ENCODE measurements around the gene ATPAF1. TPM values are rescaled to one million over a fixed set of nuclear protein-coding genes. Genes with fewer than 3 reads are reported as not detected.

ATPAF1 gene, protein sequence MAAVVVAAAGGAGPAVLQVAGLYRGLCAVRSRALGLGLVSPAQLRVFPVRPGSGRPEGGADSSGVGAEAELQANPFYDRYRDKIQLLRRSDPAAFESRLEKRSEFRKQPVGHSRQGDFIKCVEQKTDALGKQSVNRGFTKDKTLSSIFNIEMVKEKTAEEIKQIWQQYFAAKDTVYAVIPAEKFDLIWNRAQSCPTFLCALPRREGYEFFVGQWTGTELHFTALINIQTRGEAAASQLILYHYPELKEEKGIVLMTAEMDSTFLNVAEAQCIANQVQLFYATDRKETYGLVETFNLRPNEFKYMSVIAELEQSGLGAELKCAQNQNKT
- 31.2 to 34.8 TPM (median 33.9 TPM) in 5 replicates for total RNA-seq (2022; extraction: Qiagen RNA extraction)

DNA sequence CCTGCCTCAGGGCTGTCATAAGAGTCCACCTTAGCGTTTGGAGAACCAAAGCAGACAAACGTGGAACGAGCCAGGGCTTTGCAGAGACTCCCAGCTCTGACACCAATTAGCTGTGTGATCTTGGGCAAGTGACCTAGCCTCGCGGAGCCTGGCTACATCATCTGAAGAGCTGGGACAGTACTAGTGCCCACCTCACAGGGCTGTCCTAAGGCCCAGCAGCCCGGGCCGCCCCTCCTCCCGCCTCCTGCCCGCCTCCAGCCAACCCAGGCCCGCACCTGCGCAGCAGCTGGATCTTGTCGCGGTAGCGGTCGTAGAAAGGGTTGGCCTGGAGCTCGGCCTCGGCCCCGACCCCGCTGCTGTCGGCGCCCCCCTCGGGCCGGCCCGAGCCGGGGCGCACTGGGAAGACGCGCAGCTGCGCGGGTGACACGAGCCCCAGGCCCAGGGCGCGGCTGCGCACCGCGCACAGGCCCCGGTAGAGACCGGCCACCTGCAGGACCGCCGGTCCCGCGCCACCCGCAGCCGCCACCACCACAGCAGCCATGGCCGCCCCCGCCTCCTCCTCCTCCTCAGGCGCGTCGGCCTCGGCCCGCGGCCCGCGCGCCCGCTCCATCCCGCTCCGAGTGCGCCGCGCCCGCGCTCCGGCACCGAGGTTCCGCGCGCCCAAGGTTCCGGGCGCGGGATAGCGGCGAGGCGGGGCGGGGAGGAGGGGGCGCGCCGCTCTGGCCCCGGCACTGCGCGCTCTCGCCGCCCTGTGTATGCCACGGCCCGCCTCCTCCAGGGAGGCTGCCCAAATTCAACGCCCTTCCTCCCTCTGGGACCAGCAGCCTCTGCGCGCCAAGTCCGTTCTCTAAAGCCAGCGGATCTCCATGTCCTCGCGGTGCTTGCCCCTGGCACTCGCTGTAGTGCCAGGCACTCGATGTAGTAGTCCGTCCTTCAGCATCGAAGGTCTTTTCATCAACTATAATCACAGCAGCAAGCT, at the start of gene ATPAF1:
Gene ATPAF1 (minus strand): TSS at position 583 of the 979 bp plus-strand sequence. CDS start 42 bp downstream, at position 541.

GRCh38 chr1:46671554-46671953, 3.4 kb upstream of the ATPAF1 start, which contains the start of gene TEX38:
TEX38 (plus strand) TSS chr1:46671854; CDS start chr1:46671935, 81 bp downstream.

GRCh38 chr1:46616277-46617107, 51.7 kb downstream of the ATPAF1 start, which contains the start of gene MOB3C:
MOB3C (minus strand) TSS chr1:46616811; CDS start chr1:46613321, 3,490 bp downstream.

DNA sequence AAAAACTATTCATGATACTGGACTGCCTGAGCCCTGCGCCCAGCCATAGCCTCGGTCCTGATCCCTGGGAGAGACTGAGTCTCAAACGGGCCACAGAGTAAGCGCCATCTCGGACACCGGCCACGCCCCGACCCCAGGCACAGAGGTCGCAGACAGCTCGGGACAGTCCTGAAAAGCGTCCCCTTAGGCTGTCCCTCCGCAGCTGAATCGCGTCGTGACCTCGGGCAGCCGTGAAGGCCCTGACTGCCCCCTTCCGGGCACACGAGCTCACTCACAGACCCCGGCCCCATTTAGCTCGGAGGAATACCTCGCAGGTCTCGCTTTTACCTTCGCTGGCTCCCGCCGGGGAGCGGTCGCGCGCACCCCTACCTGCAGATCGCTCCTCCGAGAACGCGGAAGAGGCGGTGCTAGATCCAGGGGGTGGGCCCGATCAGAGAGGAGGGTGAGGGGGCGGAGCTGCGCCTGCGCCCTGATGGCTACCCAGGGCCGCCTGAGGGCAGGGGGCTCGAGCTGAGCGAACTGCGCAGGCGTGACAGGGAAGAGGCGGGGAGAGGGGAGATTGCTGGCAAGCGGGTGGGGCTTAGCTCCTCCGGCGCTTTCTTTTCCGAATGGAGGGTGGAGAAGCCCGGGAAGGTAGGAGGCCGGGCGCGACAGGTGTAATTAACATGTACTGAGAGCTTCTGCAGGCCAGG, 64.2 kb downstream of the ATPAF1 start, which contains the start of gene MKNK1:
Gene MKNK1 (minus strand): TSS at position 411 of the 692 bp plus-strand sequence. CDS start 20,941 bp downstream, outside the sequence.

Other genes starting within 250 kb of the ATPAF1 start
- gene DMBX1, start 178.5 kb downstream of the ATPAF1 start, total RNA-seq (2022; extraction: Qiagen RNA extraction): 0.61 to 0.99 TPM (median 0.87 TPM) in 5 replicates
- gene KNCN, start 116.7 kb downstream of the ATPAF1 start, total RNA-seq (2022; extraction: Qiagen RNA extraction): not detected in 5 replicates
- 18.3 to 23.4 TPM (median 20.1 TPM) in 5 replicates for gene MKNK1, start 64.1 kb downstream of the ATPAF1 start, total RNA-seq (2022; extraction: Qiagen RNA extraction)
- 3.2 to 4.4 TPM (median 4.1 TPM) in 5 replicates for gene MOB3C, start 51.6 kb downstream of the ATPAF1 start, total RNA-seq (2022; extraction: Qiagen RNA extraction)
- gene TEX38, start 3.5 kb upstream of the ATPAF1 start, total RNA-seq (2022; extraction: Qiagen RNA extraction): 0.16 TPM in 1 of 5 replicates, not detected in the others
- gene EFCAB14, start 50.8 kb upstream of the ATPAF1 start, total RNA-seq (2022; extraction: Qiagen RNA extraction): 22.3 to 35.4 TPM (median 25.9 TPM) in 5 replicates
- 0.09 to 0.10 TPM (median 0.10 TPM) in 3 of 5 replicates, not detected in the others for gene CYP4B1, start 130.7 kb upstream of the ATPAF1 start, total RNA-seq (2022; extraction: Qiagen RNA extraction)

Measured in A549 treated with Hydrocortisone at 1 μM for 4 hours (cell line).